CD14-positive monocyte (primary cell): ENCODE results near the gene PACSIN2. TPM values are rescaled to one million over a fixed set of nuclear protein-coding genes. Genes with fewer than 3 reads are reported as not detected.

Experiments
- DNase-seq, 3 donors: peaks; one replicate each; pipeline ENCODE4 v3.0.0-alpha.2; 2011 to 2022
- H2AFZ ChIP-seq: 2 replicates; pipeline ENCODE4 v1.6.0; 2012; ENCODE audit warnings: mild to moderate bottlenecking, low read depth, low read length, inconsistent platforms; ENCODE audit not compliant: insufficient read depth, poor library complexity, severe bottlenecking
- H3K27ac ChIP-seq, 2 donors: 1 replicate in 1 of 2; 2 replicates in 1 of 2; pipeline ENCODE4 v1.5.1; 2012 to 2013; ENCODE audit warnings: low read length in 2 of 2, control low read depth in 1 of 2, inconsistent platforms in 1 of 2, low read depth in 1 of 2, mild to moderate bottlenecking in 1 of 2
- H3K27me3 ChIP-seq, 2 donors: one replicate each; pipeline versions ENCODE4 v1.6.0 to v1.6.1; 2011 to 2013; ENCODE audit warnings: low read length in 2 of 2; ENCODE audit not compliant: control insufficient read depth in 2 of 2, insufficient read depth in 2 of 2
- H3K36me3 ChIP-seq, 2 donors: replicated peaks in 1 of 2; 1 replicate in 1 of 2; 2 replicates in 1 of 2; pipeline versions ENCODE4 v1.5.1 to v1.6.1; 2012 to 2013; ENCODE audit warnings: low read length in 2 of 2, control low read depth in 1 of 2, inconsistent platforms in 1 of 2, mild to moderate bottlenecking in 1 of 2; ENCODE audit not compliant: insufficient read depth in 2 of 2, control insufficient read depth in 1 of 2
- H3K4me1 ChIP-seq, 2 donors: 1 replicate in 1 of 2; 2 replicates in 1 of 2; pipeline versions ENCODE4 v1.5.1 to v1.6.1; 2012 to 2013; ENCODE audit warnings: low read length in 2 of 2, control low read depth in 1 of 2, inconsistent platforms in 1 of 2, mild to moderate bottlenecking in 1 of 2, moderate library complexity in 1 of 2; ENCODE audit not compliant: insufficient read depth in 2 of 2, control insufficient read depth in 1 of 2
- H3K4me2 ChIP-seq: replicated peaks from 2 replicates; pipeline ENCODE3; 2012; ENCODE audit warnings: low read length, moderate library complexity, mild to moderate bottlenecking; ENCODE audit not compliant: poor library complexity, severe bottlenecking; ENCODE audit errors: extremely low read depth
- H3K4me3 ChIP-seq, 3 experiments: fragments of 200-600 bp in 1 of 3; sonication (generic) in 1 of 3; replicated peaks in 1 of 3; 1 replicate in 2 of 3; 2 replicates in 1 of 3; pipeline ENCODE4 v1.5.1; 2011 to 2013; ENCODE audit warnings: low read length in 3 of 3, mild to moderate bottlenecking in 3 of 3, control low read depth in 2 of 3, low read depth in 2 of 3, inconsistent platforms in 1 of 3, moderate library complexity in 1 of 3
- H3K79me2 ChIP-seq: 2 replicates; pipeline ENCODE4 v1.6.0; 2012; ENCODE audit warnings: mild to moderate bottlenecking, control low read depth, inconsistent platforms, low read length, moderate library complexity; ENCODE audit not compliant: insufficient read depth
- H3K9ac ChIP-seq: 2 replicates; pipeline ENCODE4 v1.6.0; 2017; ENCODE audit warnings: low read length, mild to moderate bottlenecking; ENCODE audit not compliant: insufficient read depth, poor library complexity, severe bottlenecking
- H3K9me3 ChIP-seq, 2 donors: replicated peaks in 1 of 2; 1 replicate in 1 of 2; 2 replicates in 1 of 2; pipeline versions ENCODE4 v1.5.1 to v1.6.1; 2012 to 2013; ENCODE audit warnings: low read length in 2 of 2, control low read depth in 1 of 2; ENCODE audit not compliant: control insufficient read depth in 1 of 2, insufficient read depth in 1 of 2
- H4K20me1 ChIP-seq: 2 replicates; pipeline ENCODE4 v1.6.0; 2012; ENCODE audit warnings: mild to moderate bottlenecking, low read length, control low read depth, moderate library complexity; ENCODE audit not compliant: insufficient read depth
- H3K27ac Mint-ChIP-seq, 7 donors: one replicate each; pipeline ENCODE4 v1.8.0; 2020; ENCODE audit warnings: mild to moderate bottlenecking in 7 of 7, mixed read lengths in 7 of 7, moderate library complexity in 6 of 7, inconsistent platforms in 2 of 7
- H3K27me3 Mint-ChIP-seq, 3 donors: one replicate each; pipeline ENCODE4 v1.8.0; 2021 to 2022; ENCODE audit warnings: low read depth in 3 of 3, mild to moderate bottlenecking in 3 of 3, mixed read lengths in 3 of 3, moderate library complexity in 3 of 3, inconsistent platforms in 1 of 3
- H3K36me3 Mint-ChIP-seq, 2 donors: one replicate each; pipeline ENCODE4 v1.8.0; 2020; ENCODE audit warnings: mixed read lengths in 2 of 2, inconsistent platforms in 1 of 2, mild to moderate bottlenecking in 1 of 2
- H3K4me1 Mint-ChIP-seq: one replicate; pipeline ENCODE4 v1.8.0; 2020; ENCODE audit warnings: mild to moderate bottlenecking, mixed read lengths
- H3K4me3 Mint-ChIP-seq, 2 donors: one replicate each; pipeline ENCODE4 v1.8.0; 2020; ENCODE audit warnings: mild to moderate bottlenecking in 2 of 2, mixed read lengths in 2 of 2, moderate library complexity in 1 of 2
- H3K9me3 Mint-ChIP-seq, 7 donors: one replicate each; pipeline ENCODE4 v1.8.0; 2020 to 2022; ENCODE audit warnings: mixed read lengths in 7 of 7, mild to moderate bottlenecking in 6 of 7, moderate library complexity in 6 of 7, inconsistent platforms in 2 of 7
- CTCF ChIP-seq: fragments of 200-600 bp; IDR thresholded peaks from one replicate; pipeline ENCODE4 v1.8.0; 2022; ENCODE audit warnings: antibody characterized with exemption, mild to moderate bottlenecking
- WGBS: methylation state at CpG from one replicate; pipeline ENCODE4 v1.1.5; 2013; ENCODE audit warnings: missing lambda C conversion rate; ENCODE audit not compliant: insufficient coverage; 5-methylcytosine and 5-hydroxymethylcytosine counted together
- intact Hi-C, 2 donors: fragments of 100-400 bp; cut with micrococcal nuclease; formaldehyde crosslinking; loops; one replicate each; pipeline versions ENCODE4 v1.15.0 to v1.15.1; 2023
- polyA plus RNA-seq, 3 donors: library from polyadenylated mRNA; depleted of rRNA in 1 of 3; unstranded in 2 of 3; stranded (reverse) in 1 of 3; fragments of 300-500 nt in 2 of 3; fragments of >200 nt in 1 of 3; fragmentation: Illumina TruSeq in 2 of 3; gene quantifications; 1 replicate in 2 of 3; 2 replicates in 1 of 3; pipeline ENCODE4 v1.2.3, GENCODE V29; 2012 to 2021

Gene PACSIN2
- polyA plus RNA-seq, 3 donors: 31.2 to 45.7 (median 40.2) TPM

- H3K9me3 ChIP-seq: no peaks in the 10 kb centered on the region
- H3K4me1 ChIP-seq: peaks cover 18 to 19% of the 10 kb centered on the region in 2 donors
- DNase-seq: no peak
- no peak overlapping the region for H3K27ac ChIP-seq
- no peaks in the 10 kb centered on the region for H3K27me3 ChIP-seq
- no peaks in the 10 kb centered on the region for H3K27me3 Mint-ChIP-seq
- H3K9me3 Mint-ChIP-seq: peaks cover 0 to 1% (median 0%) of the 10 kb centered on the region in 7 donors
- no peak overlapping the region for H3K4me3 ChIP-seq
- H3K4me3 Mint-ChIP-seq: no peak overlapping the region
- peaks cover 86 to 89% of the 10 kb centered on the region in 2 donors for H3K36me3 Mint-ChIP-seq
- peaks cover 9% of the 10 kb centered on the region for H3K79me2 ChIP-seq
- peaks cover 23% of the 10 kb centered on the region for H3K4me1 Mint-ChIP-seq
- H3K9ac ChIP-seq: no peak overlapping the region
- H3K27ac Mint-ChIP-seq: no peak overlapping the region
- peaks cover 86 to 92% of the 10 kb centered on the region in 2 donors for H3K36me3 ChIP-seq
- no peak for TF ChIP-seq CTCF
- no peak overlapping the region for H3K4me2 ChIP-seq
- peaks cover 38% of the 10 kb centered on the region for H4K20me1 ChIP-seq
- 90% methylated on average over 2 of the region's 7 CpGs for WGBS
- no peak overlapping the region for H2AFZ ChIP-seq
- intact Hi-C loops: loop anchor here in 1 of 2 donors (5.0 kb wide), 1 partner anchor 38 kb away; no protein-coding TSS in a partner anchor
Observed at GRCh38 chr22:42884616-42885375, 130.2 kb downstream of the PACSIN2 start.

- Mint-ChIP-seq H3K27ac (peak overlapping the region in 1 of 7 donors; percentile 17), H3K4me3 (no peak overlapping the region), H3K36me3 (peaks cover 90 to 97% of the 10 kb centered on the region in 2 donors), H3K9me3 (no peaks in the 10 kb centered on the region), H3K4me1 (peaks cover 15% of the 10 kb centered on the region), H3K27me3 (no peaks in the 10 kb centered on the region)
- Histone ChIP-seq H3K27ac (no peak overlapping the region), H3K4me1 (peaks cover 10 to 11% of the 10 kb centered on the region in 2 donors), H3K9me3 (no peaks in the 10 kb centered on the region), H2AFZ (no peak overlapping the region), H3K79me2 (peaks cover 9% of the 10 kb centered on the region), H3K27me3 (no peaks in the 10 kb centered on the region), H3K36me3 (peaks cover 94 to 100% of the 10 kb centered on the region in 2 donors), H4K20me1 (peaks cover 38% of the 10 kb centered on the region), H3K9ac (no peak overlapping the region), H3K4me2 (no peak overlapping the region), H3K4me3 (no peak overlapping the region)
- TF ChIP-seq CTCF: no peak
- intact Hi-C loops: no loop called here
- DNase-seq: no peak
- WGBS: 98% methylated on average over 7 of the region's 9 CpGs
Observed at GRCh38 chr22:42883970-42884369, 131.0 kb downstream of the PACSIN2 start.
